NT2/D1 (cell line): Measurements from ENCODE around the gene SKAP1.

ENCODE experiments used
- DNase-seq: peaks from one replicate; pipeline ENCODE4 v3.0.0-alpha.2; 2011; ENCODE audit warnings: low read depth, low spot score
- H3K27me3 ChIP-seq: 2 replicates; pipeline ENCODE4 v1.6.0; 2011; ENCODE audit warnings: mild to moderate bottlenecking; ENCODE audit not compliant: insufficient read length, insufficient read depth
- H3K36me3 ChIP-seq: 2 replicates; pipeline ENCODE4 v1.6.1; 2011; ENCODE audit warnings: mild to moderate bottlenecking, low read length, mixed read lengths; ENCODE audit not compliant: insufficient read depth, insufficient read length
- H3K4me1 ChIP-seq: 2 replicates; pipeline ENCODE4 v1.5.1; 2011; ENCODE audit not compliant: insufficient read depth, insufficient read length
- H3K4me3 ChIP-seq: 2 replicates; pipeline ENCODE4 v1.5.1; 2011; ENCODE audit warnings: low read depth; ENCODE audit not compliant: insufficient read length
- H3K9ac ChIP-seq: 2 replicates; pipeline ENCODE4 v1.6.0; 2011; ENCODE audit warnings: low read depth; ENCODE audit not compliant: insufficient read length
- H3K9me3 ChIP-seq: 2 replicates; pipeline ENCODE4 v1.5.1; 2011; ENCODE audit warnings: mild to moderate bottlenecking, low read length; ENCODE audit not compliant: insufficient read depth
- SUZ12 ChIP-seq: IDR thresholded peaks from 2 replicates; pipeline ENCODE4 v1.6.1; 2011; ENCODE audit not compliant: insufficient read length, insufficient read depth; ENCODE audit errors: extremely low read depth
- YY1 ChIP-seq: IDR thresholded peaks from 2 replicates; pipeline ENCODE4 v1.6.1; 2011; ENCODE audit not compliant: insufficient read length, insufficient read depth
- ZNF274 ChIP-seq: IDR thresholded peaks from 2 replicates; pipeline ENCODE4 v1.6.1; 2011; ENCODE audit warnings: mild to moderate bottlenecking, low read depth, low read length

Gene SKAP1

DNA sequence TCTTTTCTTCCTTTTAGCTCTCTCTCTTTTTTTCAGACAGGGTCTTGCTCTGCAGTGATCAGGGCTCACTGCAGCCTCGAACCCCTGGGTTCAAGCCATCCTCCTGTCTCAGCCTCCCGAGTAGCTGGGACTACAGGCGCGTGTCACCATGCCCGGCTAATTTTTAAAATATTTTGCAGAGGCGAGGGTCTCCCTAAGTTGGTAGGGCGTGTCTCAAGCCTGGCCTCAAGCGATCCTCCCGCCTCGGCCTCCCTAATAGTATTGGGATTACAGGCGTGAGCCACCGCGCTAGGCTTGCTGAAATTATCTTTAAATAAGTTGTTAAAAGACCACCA, 323.2 kb downstream of the SKAP1 start:
- DNase-seq, result no peak
- H3K9me3 ChIP-seq, result peaks cover 7% of the 10 kb centered on the region; the same call in 1 of the 2 replicates
- TF ChIP-seq ZNF274 (no peak), YY1 (no peak)
- peaks cover 9% of the 10 kb centered on the region for H3K27me3 ChIP-seq
- no peaks in the 10 kb centered on the region for H3K4me1 ChIP-seq
- peak overlapping the region; percentile 61 for H3K9ac ChIP-seq
- H3K4me3 ChIP-seq, result peak overlapping the region; percentile 84
- H3K36me3 ChIP-seq, result peaks cover 3% of the 10 kb centered on the region

DNA sequence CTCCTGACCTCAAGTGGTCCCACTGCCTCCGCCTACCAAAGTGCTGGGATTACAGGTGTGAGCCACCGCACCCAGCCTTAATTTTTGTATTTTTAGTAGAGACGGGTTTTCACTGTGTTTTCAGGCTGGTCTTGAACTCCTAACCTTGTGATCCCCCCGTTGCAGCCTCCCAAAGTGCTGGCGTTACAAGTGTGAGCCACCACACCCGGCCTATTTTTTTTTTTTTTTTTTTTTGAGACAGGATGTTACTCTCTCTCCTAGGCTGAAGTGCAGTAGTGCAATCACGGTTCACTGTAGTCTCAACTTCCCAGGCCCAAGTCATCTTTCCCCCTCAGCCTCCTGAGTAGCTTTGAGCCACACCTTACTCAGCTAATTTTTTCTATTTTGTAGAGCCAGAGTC, 325.6 kb downstream of the SKAP1 start:
- H3K36me3 ChIP-seq, result no peaks in the 10 kb centered on the region
- no peak overlapping the region for H3K9ac ChIP-seq
- peaks cover 7% of the 10 kb centered on the region; the same call in 1 of the 2 replicates for H3K9me3 ChIP-seq
- no peaks in the 10 kb centered on the region for H3K4me1 ChIP-seq
- no peak overlapping the region for H3K4me3 ChIP-seq
- DNase-seq, result no peak
- TF ChIP-seq YY1 (no peak), SUZ12 (no peak), ZNF274 (no peak)
- peaks cover 9% of the 10 kb centered on the region for H3K27me3 ChIP-seq

DNA sequence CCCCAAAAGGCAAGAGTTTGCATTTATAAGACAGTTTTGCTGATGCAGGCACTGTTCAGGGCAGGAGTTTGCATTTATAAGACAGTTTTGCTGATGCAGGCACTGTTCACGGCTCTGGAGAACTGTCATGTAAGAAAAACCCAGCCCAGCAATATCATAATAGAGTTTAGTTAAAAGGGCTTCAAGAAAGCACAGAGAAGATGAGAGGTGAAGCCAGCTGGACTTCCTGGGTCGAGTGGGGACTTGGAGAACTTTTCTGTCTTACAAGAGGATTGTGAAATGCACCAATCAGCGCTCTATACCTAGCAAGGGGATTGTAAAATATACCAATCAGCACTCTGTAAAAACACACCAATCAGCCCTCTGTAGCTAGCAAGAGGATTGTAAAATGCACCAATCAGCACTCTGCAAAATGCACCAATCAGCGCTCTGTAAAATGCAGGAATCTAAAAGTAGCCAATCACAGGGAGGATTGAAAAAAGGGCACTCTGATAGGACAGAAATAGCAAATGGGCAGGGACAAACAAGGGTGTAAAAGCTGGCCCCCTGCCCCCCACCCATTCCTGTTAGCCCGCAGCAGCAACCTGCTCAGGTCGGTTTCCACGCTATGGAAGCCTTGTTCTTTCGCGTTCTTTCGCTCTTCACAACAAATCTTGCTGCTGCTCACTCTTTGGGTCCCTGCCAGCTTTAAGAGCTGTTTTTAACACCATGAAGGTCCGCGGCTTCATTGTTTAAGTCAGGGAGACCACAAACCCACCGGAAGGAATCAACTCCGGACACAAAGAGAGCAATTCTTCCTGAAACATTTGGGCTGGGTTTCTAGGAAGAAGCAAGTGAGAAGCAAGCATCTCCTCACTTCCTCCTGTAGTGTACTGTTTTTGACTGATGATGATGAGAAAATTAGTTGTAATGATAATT, 327.0 kb downstream of the SKAP1 start:
- H3K4me1 ChIP-seq, result no peaks in the 10 kb centered on the region
- DNase-seq, result no peak
- peaks cover 6% of the 10 kb centered on the region for H3K36me3 ChIP-seq
- no peak overlapping the region for H3K4me3 ChIP-seq
- no peak overlapping the region for H3K9ac ChIP-seq
- H3K9me3 ChIP-seq, result peaks cover 7% of the 10 kb centered on the region; the same call in 1 of the 2 replicates
- peaks cover 9% of the 10 kb centered on the region for H3K27me3 ChIP-seq
- TF ChIP-seq ZNF274, result no peak
- TF ChIP-seq SUZ12, result no peak
- TF ChIP-seq YY1, result no peak

DNA sequence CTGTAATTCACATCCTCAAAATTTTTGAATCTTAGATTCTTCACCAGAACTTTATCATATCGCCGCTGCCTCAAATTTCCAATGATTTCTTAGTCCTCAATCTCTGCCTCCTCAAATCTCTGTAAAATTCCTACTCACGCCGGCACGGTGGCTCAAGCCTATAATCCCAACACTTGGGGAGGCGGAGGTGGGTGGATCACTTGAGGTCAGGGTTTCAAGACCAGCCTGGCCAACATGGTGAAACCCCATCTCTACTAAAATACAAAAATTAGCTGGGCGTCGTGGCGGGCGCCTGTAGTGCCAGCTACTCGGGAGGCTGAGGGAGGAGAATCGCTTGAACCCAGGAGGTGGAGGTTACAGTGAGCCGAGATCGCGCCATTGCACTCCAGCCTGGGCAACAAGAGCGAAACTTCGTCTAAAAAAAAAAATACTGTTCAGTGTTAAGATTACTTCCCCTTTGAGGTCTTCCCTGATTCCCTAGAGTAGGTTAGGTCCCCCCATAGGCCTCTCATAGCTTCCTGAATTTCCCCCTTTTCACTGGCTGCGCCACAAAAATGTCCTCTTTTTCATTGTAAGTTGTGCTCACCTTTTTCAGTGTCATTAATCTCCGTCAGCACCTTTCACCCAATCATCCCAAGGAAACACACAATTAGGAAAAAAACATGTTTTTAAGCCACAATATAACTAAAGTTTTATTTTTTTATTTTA, 327.8 kb downstream of the SKAP1 start:
- DNase-seq, result no peak
- no peak overlapping the region for H3K9ac ChIP-seq
- H3K27me3 ChIP-seq, result peaks cover 9% of the 10 kb centered on the region
- H3K36me3 ChIP-seq, result peaks cover 8% of the 10 kb centered on the region
- peaks cover 7% of the 10 kb centered on the region; the same call in 1 of the 2 replicates for H3K9me3 ChIP-seq
- H3K4me1 ChIP-seq, result no peaks in the 10 kb centered on the region
- TF ChIP-seq YY1 (no peak), SUZ12 (no peak), ZNF274 (no peak)
- H3K4me3 ChIP-seq, result no peak overlapping the region

GRCh38 chr17:48101012-48101720, 328.8 kb downstream of the SKAP1 start, which contains the start of gene CBX1:
Gene CBX1 (minus strand): TSS chr17:48101478. CDS start chr17:48077004, 24,474 bp downstream.
- Histone ChIP-seq H3K9me3 (peaks cover 7% of the 10 kb centered on the region; the same call in 1 of the 2 replicates), H3K9ac (peak within 1 kb of the TSS; percentile 93), H3K27me3 (peaks cover 2% of the 10 kb centered on the region), H3K36me3 (peaks cover 9% of the 10 kb centered on the region), H3K4me1 (no peaks in the 10 kb centered on the region), H3K4me3 (peak within 1 kb of the TSS; percentile 88)
- DNase-seq, result peak; percentile 91
- no peak for TF ChIP-seq YY1
- no peak for TF ChIP-seq ZNF274
- TF ChIP-seq SUZ12, result no peak

DNA sequence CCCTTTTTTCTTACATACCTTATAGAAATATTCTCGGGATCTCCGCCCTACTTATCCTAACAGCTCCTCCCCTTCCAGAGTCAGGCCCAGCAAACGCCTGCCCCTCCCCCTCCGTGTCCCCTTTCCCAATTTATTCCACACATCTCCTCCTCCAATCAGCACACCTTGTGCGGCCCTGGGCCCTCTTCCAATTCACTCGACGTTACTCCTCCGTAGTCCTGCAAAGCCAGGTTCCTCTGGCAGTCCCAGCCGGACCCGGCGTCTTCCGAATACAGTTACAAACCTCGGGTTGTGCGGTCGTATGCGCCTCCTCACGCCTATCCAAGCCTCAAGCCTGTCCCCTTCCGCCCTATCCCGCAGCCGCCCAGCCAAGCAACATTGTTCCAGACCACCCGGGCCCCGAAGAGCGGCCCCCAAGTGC, 329.4 kb downstream of the SKAP1 start:
- TF ChIP-seq SUZ12 (no peak), ZNF274 (no peak), YY1 (no peak)
- H3K9ac ChIP-seq, result peak overlapping the region; percentile 93
- no peaks in the 10 kb centered on the region for H3K4me1 ChIP-seq
- H3K27me3 ChIP-seq, result no peaks in the 10 kb centered on the region
- peaks cover 7% of the 10 kb centered on the region; the same call in 1 of the 2 replicates for H3K9me3 ChIP-seq
- DNase-seq, result peak; percentile 28
- H3K4me3 ChIP-seq, result peak overlapping the region; percentile 88
- H3K36me3 ChIP-seq, result peaks cover 12% of the 10 kb centered on the region

GRCh38 chr17:48100160-48100559, 329.9 kb downstream of the SKAP1 start:
- Histone ChIP-seq H3K4me1 (no peaks in the 10 kb centered on the region), H3K36me3 (peaks cover 13% of the 10 kb centered on the region), H3K27me3 (no peaks in the 10 kb centered on the region), H3K4me3 (peak overlapping the region; percentile 88), H3K9ac (peak overlapping the region; percentile 88), H3K9me3 (peaks cover 7% of the 10 kb centered on the region; the same call in 1 of the 2 replicates)
- TF ChIP-seq ZNF274 (no peak), YY1 (no peak), SUZ12 (no peak)
- no peak for DNase-seq
